Heart right ventricle (tissue), 16 donors: ENCODE results near the gene ADGRD1. TPM values are rescaled to one million over a fixed set of nuclear protein-coding genes. Genes with fewer than 3 reads are reported as not detected.
A peak's percentile ranks its signal among the peaks of the same experiment; 100 is the strongest.

Experiments used
- ATAC-seq, 8 donors: fragments of 200-7000 bp; cut with Tn5 transposase; one replicate each; pipeline ENCODE4 v1.9.1; 2020; ENCODE audit warnings: mild to moderate bottlenecking in 8 of 8, moderate library complexity in 8 of 8, moderate number of reproducible peaks in 1 of 8
- DNase-seq, 2 donors: peaks; one replicate each; pipeline ENCODE4 v3.0.0-alpha.2; 2020
- H3K27ac ChIP-seq, 10 donors: fragments of 200-600 bp; sonication (generic) in 2 of 10; one replicate each; pipeline versions ENCODE4 v1.5.0 to v1.8.0; 2020 to 2022; ENCODE audit warnings: mild to moderate bottlenecking in 3 of 10
- H3K27me3 ChIP-seq, 7 donors: fragments of 200-600 bp; one replicate each; pipeline ENCODE4 v1.8.0; 2021 to 2022; ENCODE audit warnings: mild to moderate bottlenecking in 2 of 7
- H3K36me3 ChIP-seq, 9 donors: fragments of 200-600 bp; sonication (generic) in 1 of 9; one replicate each; pipeline versions ENCODE4 v1.5.0 to v1.8.0; 2020 to 2022; ENCODE audit warnings: mild to moderate bottlenecking in 2 of 9
- H3K4me1 ChIP-seq, 9 donors: fragments of 200-600 bp; sonication (generic) in 1 of 9; one replicate each; pipeline versions ENCODE4 v1.5.0 to v1.8.0; 2020 to 2022; ENCODE audit warnings: mild to moderate bottlenecking in 4 of 9
- H3K4me3 ChIP-seq, 10 donors: fragments of 200-600 bp; sonication (generic) in 2 of 10; one replicate each; pipeline versions ENCODE4 v1.5.0 to v1.8.0; 2020 to 2022; ENCODE audit warnings: mild to moderate bottlenecking in 7 of 10, moderate library complexity in 2 of 10
- H3K9me3 ChIP-seq, 11 donors: fragments of 200-600 bp in 10 of 11; sonication (generic) in 2 of 11; one replicate each; pipeline versions ENCODE4 v1.5.0 to v1.8.0; 2013 to 2022; ENCODE audit warnings: mild to moderate bottlenecking in 2 of 11, control low read depth in 1 of 11, moderate library complexity in 1 of 11
- CTCF ChIP-seq, 9 donors: fragments of 200-600 bp; sonication (generic) in 2 of 9; IDR thresholded peaks; one replicate each; pipeline versions ENCODE4 v1.5.0 to v1.8.0; 2021 to 2022; ENCODE audit warnings: antibody characterized with exemption in 9 of 9, mild to moderate bottlenecking in 5 of 9, moderate library complexity in 1 of 9
- WGBS, 2 donors: extraction: QIAGEN DNeasy Blood & Tissue Kit; methylation state at CpG; one replicate each; pipeline ENCODE4 v1.1.7; 2013; ENCODE audit warnings: inconsistent platforms in 1 of 2; 5-methylcytosine and 5-hydroxymethylcytosine counted together
- intact Hi-C, 10 donors: fragments of 100-400 bp; cut with DNase I; formaldehyde crosslinking; loops; one replicate each; pipeline versions ENCODE4 v1.11.1 to v1.14.2; 2022
- polyA plus RNA-seq, 2 donors: library from polyadenylated mRNA; stranded (reverse); fragments of 200-250 nt; gene quantifications; one replicate each; pipeline ENCODE4 v1.2.3, GENCODE V29; 2013
- total RNA-seq, 10 donors: library from RNA; stranded (reverse); fragmentation: NEBNext Ultra II Directional in 3 of 10; extraction: Animal tissue kit (Norgen Biotek cat#: 25700) in 3 of 10; gene quantifications; one replicate each; pipeline versions ENCODE4 v1.2.1 to v1.2.4, GENCODE V29; 2021 to 2023
- donor health status: Arrhythmogenic right ventricular cardiomyopathy.
- donor health status: ischemic (EF 13 %, LVEDD 7.1; RV severe dilation, severe dysfunction).
- donor health status: healthy with polysubstance abuse.
- donor health status: DM: no; HTN: yes; CAD: no.
- donor health status: DM: no; HTN: no; CAD: no.
- donor health status: ischemic (EF 25% LVEDD 6.9; RV normal size, moderate dysfunction).
- donor health status: ischemic (EF 25% LVEDD 5.7; RV mildly dilated, moderate dysfunction).
- donor health status: healthy.
- donor health status: DM: yes; HTN: yes; CAD: no.
- donor health status: Ischemic cardiomyopathy.
- donor health status: ischemic (EF 35%, LVEDD 5.7; RV mildly dilated, moderate dysfunction).
- donor health status: nonischemic (EF 11% LVEDD 7.7; RV severe dilation, severe dysfunction).
- donor health status: DM: yes; HTN: yes; CAD: no.
- donor health status: PGD.
- donor health status: ischemic (EF 29% LVEDD 5.4; RV normal size, mild dysfunction).
- donor health status: nonischemic (EF 23%, LVEDD 6.1; RV moderate dilation, normal function).

The ADGRD1 gene
- total and polyA plus RNA-seq, 12 donors: 16.8 to 157 (median 69.7) TPM

GRCh38 chr12:131096681-131097181, 143.0 kb downstream of the ADGRD1 start:
- peak in 2 of 8 donors; percentile 2 to 7 for ATAC-seq
- no peak for TF ChIP-seq CTCF (IDR thresholded peaks at IDR 0.05)
- H3K9me3 ChIP-seq: no peaks in the 10 kb centered on the region
- H3K27me3 ChIP-seq: no peaks in the 10 kb centered on the region
- no peak overlapping the region for H3K4me3 ChIP-seq
- H3K36me3 ChIP-seq: no peaks in the 10 kb centered on the region
- H3K27ac ChIP-seq: peak overlapping the region in 2 of 10 donors; percentile 35 to 50
- WGBS, 2 donors: 81 to 87% methylated on average over 13 of the region's 13 CpGs
- DNase-seq: peak in 1 of 2 donors; percentile 9
- H3K4me1 ChIP-seq: peaks cover 0 to 23% (median 10%) of the 10 kb centered on the region in 9 donors
- intact Hi-C loops: no loop called here

- H3K27ac ChIP-seq: peak overlapping the region in 4 of 10 donors; percentile 14 to 50 (median 40)
- ATAC-seq: peak; percentile 34 to 85 (median 67)
Observed at GRCh38 chr12:131097202-131098177, 143.8 kb downstream of the ADGRD1 start.

GRCh38 chr12:131098178-131098981, 144.7 kb downstream of the ADGRD1 start:
- WGBS, 2 donors: 89 to 92% methylated on average over 19 of the region's 19 CpGs
- intact Hi-C loops: no loop called here
- H3K4me1 ChIP-seq: peaks cover 0 to 13% (median 10%) of the 10 kb centered on the region in 9 donors

More at GRCh38 chr12:131097202-131098177, 143.8 kb downstream of the ADGRD1 start:
- peaks cover 0 to 22% (median 11%) of the 10 kb centered on the region in 9 donors for H3K4me1 ChIP-seq
- no peaks in the 10 kb centered on the region for H3K9me3 ChIP-seq
- intact Hi-C loops: no loop called here
- no peak for TF ChIP-seq CTCF (IDR thresholded peaks at IDR 0.05)
- no peak overlapping the region for H3K4me3 ChIP-seq
- WGBS, 2 donors: 69 to 70% methylated on average over 30 to 31 of the region's 31 CpGs
- no peaks in the 10 kb centered on the region for H3K27me3 ChIP-seq
- peak; percentile 46 to 53 for DNase-seq
- H3K36me3 ChIP-seq: no peaks in the 10 kb centered on the region

More at GRCh38 chr12:131098178-131098981, 144.7 kb downstream of the ADGRD1 start:
- Histone ChIP-seq H3K27me3 (no peaks in the 10 kb centered on the region), H3K36me3 (no peaks in the 10 kb centered on the region), H3K27ac (no peak overlapping the region), H3K9me3 (no peaks in the 10 kb centered on the region), H3K4me3 (no peak overlapping the region)
- ATAC-seq (no peak), DNase-seq (peak in 1 of 2 donors; percentile 5)
- no peak for TF ChIP-seq CTCF (IDR thresholded peaks at IDR 0.05)
